GM19395 (cell line): ENCODE results near the gene IL25.
"Not testable (repeated sequence)": the region's sequence is repeated elsewhere in the genome, so short reads cannot be mapped to it uniquely, and the experiment has no call there.

Experiments
- ATAC-seq: cut with Tn5 transposase; IDR thresholded peaks from one replicate; pipeline ENCODE4 v1.9.1; 2021; ENCODE audit warnings: mild to moderate bottlenecking, moderate library complexity; ENCODE audit not compliant: unreplicated experiment

IL25 gene

DNA sequence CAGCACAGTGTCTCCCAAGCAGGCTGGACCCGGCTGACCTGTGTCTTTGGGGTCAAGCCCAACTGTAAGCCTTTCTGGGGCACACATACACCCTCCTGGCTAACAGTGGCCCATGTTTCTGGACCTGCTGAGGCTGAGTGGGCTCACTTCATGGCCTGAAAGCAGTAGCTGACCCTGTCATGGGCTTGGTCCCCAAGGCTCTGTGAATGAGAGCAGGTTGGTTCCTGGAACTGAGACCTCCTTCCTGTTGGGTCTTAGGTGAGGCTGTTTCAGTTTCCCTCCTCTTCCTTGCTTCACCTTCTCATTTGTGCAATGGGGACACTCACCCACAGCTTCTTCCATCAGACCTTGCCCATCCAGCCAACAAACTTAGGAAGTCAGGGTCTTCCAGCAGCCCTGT, 744 bp upstream of the IL25 start:
- no peak for ATAC-seq

DNA sequence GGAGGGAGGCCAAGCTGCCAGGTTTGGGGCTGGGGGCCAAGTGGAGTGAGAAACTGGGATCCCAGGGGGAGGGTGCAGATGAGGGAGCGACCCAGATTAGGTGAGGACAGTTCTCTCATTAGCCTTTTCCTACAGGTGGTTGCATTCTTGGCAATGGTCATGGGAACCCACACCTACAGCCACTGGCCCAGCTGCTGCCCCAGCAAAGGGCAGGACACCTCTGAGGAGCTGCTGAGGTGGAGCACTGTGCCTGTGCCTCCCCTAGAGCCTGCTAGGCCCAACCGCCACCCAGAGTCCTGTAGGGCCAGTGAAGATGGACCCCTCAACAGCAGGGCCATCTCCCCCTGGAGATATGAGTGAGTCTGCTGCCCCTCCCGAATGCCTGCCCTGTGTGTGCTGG, 432 bp downstream of the IL25 start:
- no peak for ATAC-seq

DNA sequence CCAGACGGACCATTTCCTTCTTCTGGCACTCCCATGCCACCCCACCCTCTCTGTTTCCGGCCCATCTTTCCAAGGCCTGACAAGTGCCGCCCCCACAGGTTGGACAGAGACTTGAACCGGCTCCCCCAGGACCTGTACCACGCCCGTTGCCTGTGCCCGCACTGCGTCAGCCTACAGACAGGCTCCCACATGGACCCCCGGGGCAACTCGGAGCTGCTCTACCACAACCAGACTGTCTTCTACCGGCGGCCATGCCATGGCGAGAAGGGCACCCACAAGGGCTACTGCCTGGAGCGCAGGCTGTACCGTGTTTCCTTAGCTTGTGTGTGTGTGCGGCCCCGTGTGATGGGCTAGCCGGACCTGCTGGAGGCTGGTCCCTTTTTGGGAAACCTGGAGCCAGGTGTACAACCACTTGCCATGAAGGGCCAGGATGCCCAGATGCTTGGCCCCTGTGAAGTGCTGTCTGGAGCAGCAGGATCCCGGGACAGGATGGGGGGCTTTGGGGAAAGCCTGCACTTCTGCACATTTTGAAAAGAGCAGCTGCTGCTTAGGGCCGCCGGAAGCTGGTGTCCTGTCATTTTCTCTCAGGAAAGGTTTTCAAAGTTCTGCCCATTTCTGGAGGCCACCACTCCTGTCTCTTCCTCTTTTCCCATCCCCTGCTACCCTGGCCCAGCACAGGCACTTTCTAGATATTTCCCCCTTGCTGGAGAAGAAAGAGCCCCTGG, 3.1 kb downstream of the IL25 start:
- ATAC-seq, result no peak

DNA sequence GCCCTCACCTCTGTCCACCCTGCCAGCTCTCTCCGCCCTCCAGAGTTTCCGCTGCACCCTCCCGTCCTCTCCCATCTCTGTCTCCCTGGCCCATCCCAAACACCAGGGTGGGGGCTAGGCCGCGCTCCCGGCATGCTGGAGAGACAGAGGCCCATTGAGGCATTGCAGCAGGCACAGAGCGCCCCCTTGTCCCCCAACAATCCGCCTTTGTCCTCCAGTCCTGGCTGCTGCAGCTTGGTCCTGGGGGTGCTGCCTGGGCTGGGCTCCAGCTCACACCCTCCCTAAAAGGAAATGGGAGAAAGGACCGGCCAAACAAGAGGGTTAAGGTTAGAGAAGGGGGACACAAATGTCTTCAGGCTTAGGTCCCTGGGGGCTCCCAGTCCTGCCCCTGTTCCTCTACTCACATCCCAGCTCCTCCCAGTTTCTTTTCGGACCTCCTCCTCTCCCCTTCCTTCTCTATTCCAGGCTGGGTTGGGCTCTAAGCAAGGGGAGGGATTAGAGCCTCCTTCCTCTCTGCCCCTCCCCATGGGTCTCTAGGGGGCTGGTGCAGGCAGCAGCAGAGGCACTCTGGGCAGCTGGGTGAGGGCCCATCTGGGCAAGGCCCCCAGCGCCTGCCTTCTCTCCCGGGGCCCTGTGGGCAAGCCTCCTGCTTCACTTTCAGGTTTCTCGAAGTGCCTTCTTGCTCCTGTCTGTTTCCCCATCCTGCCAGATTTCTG, 4.0 kb downstream of the IL25 start, which contains the start of gene CMTM5:
Gene CMTM5 (plus strand): TSS at position 565 of the 716 bp plus-strand sequence. CDS start 206 bp downstream, outside the sequence.
- ATAC-seq, result no peak

DNA sequence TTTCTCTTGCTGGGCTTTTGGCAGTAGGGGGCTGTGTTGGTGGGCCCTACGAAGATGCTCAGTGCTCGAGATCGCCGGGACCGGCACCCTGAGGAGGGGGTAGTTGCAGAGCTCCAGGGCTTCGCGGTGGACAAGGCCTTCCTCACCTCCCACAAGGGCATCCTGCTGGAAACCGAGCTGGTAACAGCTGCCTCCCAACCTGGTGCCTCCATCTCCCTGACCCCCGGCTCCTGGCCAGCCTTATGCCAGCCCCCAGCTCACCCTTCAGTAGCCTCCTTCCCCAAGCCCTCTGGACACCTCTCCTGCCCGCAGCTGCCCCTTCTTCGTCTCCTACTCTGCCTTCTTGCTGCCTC, 4.6 kb downstream of the IL25 start:
- no peak for ATAC-seq

DNA sequence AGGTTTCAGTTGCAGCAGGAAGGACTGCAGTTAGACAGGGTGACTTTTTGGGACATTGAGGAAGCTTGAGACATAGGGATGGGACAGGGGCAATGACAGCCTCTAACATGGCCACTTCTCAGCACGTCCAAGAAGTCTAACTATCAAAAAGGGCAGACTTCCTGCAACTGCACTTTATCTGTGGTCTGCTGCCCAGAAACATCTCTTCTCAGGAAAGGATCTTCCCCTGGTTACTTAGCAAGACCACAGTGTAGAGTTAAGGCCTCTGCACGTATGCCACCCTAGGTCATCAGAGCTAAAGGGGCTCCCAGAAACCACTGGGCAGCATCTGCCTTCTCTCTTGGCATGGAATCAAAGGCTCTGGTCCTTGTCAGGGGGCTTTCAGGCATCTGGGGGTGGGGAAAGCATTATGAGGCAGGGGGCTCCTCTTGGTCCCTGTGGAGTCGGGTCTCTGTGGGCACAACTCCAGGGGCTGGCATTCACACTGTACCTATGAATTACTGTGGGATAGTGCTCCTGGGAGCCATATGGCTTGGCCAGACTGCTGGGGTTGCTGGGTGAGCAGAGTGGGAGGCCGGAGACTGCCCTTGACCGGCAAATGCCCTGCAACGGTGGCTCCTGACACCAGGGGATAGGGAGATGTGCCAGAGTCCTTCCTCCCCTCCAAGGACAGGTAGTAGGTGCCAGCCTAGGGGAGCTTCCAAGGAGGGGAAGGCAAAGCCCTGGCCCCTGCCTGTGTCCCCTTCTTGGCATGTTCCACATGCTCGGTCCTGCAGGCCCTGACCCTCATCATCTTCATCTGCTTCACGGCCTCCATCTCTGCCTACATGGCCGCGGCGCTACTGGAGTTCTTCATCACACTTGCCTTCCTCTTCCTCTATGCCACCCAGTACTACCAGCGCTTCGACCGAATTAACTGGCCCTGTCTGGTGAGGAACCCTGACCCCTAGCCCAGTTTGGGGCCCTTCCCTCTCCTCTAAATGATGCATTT, 5.3 kb downstream of the IL25 start:
- ATAC-seq, result no peak

DNA sequence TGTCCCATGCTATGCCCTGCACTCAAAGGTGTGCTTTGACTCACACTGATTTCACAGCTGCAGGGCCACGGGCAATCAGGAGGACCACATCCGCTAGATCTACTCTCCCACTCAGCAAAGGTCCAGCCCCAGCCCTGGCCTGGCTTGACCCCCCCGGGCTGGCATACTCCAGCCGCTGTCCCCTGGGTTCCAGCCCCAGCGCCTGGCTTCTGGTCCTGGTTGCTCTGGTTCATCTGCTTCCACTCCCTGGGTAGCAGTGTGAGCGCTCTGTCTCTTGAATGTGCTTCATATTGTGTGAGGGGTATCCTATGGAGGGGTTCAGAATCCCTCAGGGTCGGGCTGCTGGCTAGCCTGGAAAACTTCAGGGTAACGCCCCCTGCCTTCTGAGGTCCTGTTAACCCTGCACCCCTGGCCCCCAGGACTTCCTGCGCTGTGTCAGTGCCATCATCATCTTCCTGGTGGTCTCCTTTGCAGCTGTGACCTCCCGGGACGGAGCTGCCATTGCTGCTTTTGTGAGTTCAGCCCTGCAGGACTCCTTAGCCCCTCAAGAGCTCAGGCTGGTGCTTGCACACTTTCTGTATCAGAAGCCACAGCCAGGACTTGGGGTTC, 6.1 kb downstream of the IL25 start:
- ATAC-seq, result no peak

- ATAC-seq, result no peak
Observed at GRCh38 chr14:23379366-23380196, 7.0 kb downstream of the IL25 start.

- ATAC-seq, result no peak
Observed at GRCh38 chr14:23380197-23380914, 7.7 kb downstream of the IL25 start.

DNA sequence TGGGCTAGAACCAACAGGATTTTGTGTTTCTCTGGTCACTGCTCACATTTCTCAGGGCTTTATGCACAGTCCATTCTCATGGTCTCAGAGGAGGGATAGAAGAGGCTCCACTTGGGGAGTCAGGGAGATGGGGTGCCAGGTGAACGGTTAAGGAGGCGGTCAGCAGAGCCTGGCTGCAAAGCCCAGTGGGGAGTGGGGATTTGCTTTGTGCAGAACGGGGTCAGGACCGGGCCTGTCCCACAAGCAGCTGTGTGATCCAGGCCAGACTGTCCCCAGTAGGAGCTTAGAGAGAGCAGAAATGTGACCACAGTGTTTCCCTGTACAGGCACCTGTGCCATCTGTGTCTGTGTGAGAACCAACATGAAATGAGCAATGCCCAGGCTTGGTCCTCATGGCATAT, 8.4 kb downstream of the IL25 start:
- no peak for ATAC-seq

- ATAC-seq, result no peak
Observed at GRCh38 chr14:23381871-23382270, 9.3 kb downstream of the IL25 start.

DNA sequence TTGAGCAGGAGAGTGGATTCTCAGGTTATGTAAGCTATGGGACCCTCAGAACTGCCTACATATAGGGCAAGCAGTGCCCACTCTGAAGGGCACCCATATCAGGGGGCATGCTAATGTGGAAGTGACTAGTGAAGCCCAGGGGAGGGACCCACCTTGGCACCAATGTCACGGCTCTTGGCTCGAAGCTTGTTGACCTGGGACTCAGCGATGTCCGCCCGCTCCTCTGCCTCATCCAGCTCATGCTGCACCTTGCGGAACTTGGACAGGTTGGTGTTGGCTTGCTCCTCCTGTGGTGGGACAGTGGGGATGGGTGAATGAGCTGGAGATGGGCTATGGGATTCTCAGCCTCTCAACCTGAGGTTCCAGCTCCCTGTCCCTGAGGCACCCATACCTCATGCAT, 9.7 kb downstream of the IL25 start:
- ATAC-seq, result no peak

DNA sequence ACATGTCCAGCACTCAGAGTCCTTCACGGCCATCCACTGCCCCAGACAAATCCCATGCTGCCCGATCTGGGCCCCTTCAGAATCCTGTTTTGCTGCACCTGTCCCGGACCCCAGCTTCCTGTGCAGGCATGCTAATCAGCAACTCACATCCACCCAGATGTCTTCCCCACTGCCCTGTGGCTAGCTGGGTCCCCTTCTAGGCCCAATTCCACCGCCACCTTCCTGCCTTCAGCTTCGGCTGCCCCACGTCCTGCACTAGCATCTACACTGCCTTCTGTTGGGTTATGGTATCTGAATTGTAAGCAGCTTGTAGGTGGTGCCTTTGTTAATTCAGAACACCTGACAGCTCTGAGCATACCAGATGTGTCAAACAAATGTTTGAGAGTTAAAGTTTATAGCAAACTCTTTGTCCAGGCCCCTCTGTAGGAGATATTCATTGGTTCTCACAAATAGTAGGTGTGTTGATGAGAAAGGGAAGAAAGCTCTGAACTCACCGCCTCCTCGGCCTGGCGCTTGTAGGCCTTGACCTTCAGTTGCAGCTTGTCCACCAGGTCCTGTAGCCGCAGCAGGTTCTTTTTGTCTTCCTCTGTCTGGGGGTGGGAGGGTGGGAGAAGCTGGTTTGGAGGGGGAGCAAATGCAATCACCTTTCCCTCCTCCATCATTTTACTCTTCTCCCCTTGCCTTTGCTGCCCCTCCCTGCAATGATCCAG, 10.3 kb downstream of the IL25 start:
- ATAC-seq, result no peak

GRCh38 chr14:23384364-23385080, 11.9 kb downstream of the IL25 start:
- ATAC-seq, result no peak

- no peak for ATAC-seq
Observed at GRCh38 chr14:23385244-23385641, 12.6 kb downstream of the IL25 start.

GRCh38 chr14:23385642-23386265, 13.1 kb downstream of the IL25 start:
- ATAC-seq, result no peak

GRCh38 chr14:23386266-23386657, 13.7 kb downstream of the IL25 start:
- ATAC-seq, result not testable (repeated sequence)

- ATAC-seq, result no peak
Observed at GRCh38 chr14:23386999-23387398, 14.4 kb downstream of the IL25 start.
